ENCODE data around the gene HIRA. TPM values are rescaled to one million over a fixed set of nuclear protein-coding genes. Genes with fewer than 3 reads are reported as not detected.

The HIRA gene
- total and polyA plus RNA-seq, 9 of the 15 experiments (the other 6 are each of a cell fraction or from before 2014, with no cell fraction given) = 0.96 to 132 (median 58.4) TPM

DNA sequence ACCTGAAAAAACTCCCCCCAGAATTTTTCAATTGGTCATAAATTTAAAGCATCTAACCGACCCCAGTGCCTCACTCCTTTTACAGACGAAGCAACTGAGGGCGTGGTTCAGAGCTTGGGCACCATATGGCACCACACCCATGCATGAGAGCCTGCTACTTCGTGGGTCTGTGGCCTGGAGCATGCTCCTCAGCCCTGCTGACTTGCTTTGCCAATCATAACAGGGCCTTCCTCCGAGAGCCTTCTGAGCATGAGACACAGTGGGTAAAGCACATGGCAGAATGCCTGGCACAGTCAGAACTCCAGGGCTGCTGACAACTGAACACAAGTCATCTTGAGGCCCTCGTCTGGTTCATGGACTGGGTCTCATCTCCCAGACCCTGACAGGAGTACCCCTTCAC is 33.3 kb downstream of the HIRA start (continued):
- TF ChIP-seq MTA1 (IDR thresholded peaks at IDR 0.05; ENCODE audit: borderline replicate concordance) = no peak
- no peak for TF ChIP-seq DDX20 (tag; IDR thresholded peaks at IDR 0.05; ENCODE audit: low read depth)
- 0 out of 2 replicates have a peak, but pooled peaks have one; percentile 4 for TF ChIP-seq ZNF57 (CRISPR knock-in tag; IDR thresholded peaks at IDR 0.05)
- TF ChIP-seq, protein P1, sequence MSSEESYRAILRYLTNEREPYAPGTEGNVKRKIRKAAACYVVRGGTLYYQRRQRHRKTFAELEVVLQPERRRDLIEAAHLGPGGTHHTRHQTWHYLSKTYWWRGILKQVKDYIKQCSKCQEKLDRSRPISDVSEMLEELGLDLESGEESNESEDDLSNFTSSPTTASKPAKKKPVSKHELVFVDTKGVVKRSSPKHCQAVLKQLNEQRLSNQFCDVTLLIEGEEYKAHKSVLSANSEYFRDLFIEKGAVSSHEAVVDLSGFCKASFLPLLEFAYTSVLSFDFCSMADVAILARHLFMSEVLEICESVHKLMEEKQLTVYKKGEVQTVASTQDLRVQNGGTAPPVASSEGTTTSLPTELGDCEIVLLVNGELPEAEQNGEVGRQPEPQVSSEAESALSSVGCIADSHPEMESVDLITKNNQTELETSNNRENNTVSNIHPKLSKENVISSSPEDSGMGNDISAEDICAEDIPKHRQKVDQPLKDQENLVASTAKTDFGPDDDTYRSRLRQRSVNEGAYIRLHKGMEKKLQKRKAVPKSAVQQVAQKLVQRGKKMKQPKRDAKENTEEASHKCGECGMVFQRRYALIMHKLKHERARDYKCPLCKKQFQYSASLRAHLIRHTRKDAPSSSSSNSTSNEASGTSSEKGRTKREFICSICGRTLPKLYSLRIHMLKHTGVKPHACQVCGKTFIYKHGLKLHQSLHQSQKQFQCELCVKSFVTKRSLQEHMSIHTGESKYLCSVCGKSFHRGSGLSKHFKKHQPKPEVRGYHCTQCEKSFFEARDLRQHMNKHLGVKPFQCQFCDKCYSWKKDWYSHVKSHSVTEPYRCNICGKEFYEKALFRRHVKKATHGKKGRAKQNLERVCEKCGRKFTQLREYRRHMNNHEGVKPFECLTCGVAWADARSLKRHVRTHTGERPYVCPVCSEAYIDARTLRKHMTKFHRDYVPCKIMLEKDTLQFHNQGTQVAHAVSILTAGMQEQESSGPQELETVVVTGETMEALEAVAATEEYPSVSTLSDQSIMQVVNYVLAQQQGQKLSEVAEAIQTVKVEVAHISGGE (CRISPR knock-in tag; IDR thresholded peaks at IDR 0.05) = no peak
- TF ChIP-seq L3MBTL2 (IDR thresholded peaks at IDR 0.05) = peak; percentile 25; the same call in 1 of the 2 replicates
- no peak for TF ChIP-seq TCFL5 (CRISPR knock-in tag; conservative IDR thresholded peaks at IDR 0.05)
- no peak for TF ChIP-seq SRSF1 (IDR thresholded peaks at IDR 0.05; ENCODE audit: low read depth, low read length)
- no peak for TF ChIP-seq ADNP (tag; IDR thresholded peaks at IDR 0.05)
- TF ChIP-seq ZKSCAN8 (CRISPR knock-in tag; IDR thresholded peaks at IDR 0.05) = no peak
- no peak for TF ChIP-seq CHD2 (IDR thresholded peaks at IDR 0.05; ENCODE audit: low read depth, low read length)
- TF ChIP-seq FUS (optimal IDR thresholded peaks at IDR 0.05; ENCODE audit: low read depth, low read length) = no peak
- no peak for TF ChIP-seq ZBTB7A (IDR thresholded peaks at IDR 0.05; ENCODE audit: borderline replicate concordance, control insufficient read depth, low read depth, low read length)
- TF ChIP-seq ZNF239 (CRISPR knock-in tag; IDR thresholded peaks at IDR 0.05) = no peak
- no peak for TF ChIP-seq MED1 (CRISPR knock-in tag; IDR thresholded peaks at IDR 0.05; ENCODE audit: borderline replicate concordance)
- TF ChIP-seq TRIM28 (IDR thresholded peaks at IDR 0.05) = no peak
- TF ChIP-seq CREB1 (IDR thresholded peaks at IDR 0.05) = no peak
- TF ChIP-seq CREB1 (CRISPR knock-in tag; IDR thresholded peaks at IDR 0.05) = no peak
- no peak for TF ChIP-seq ZC3H11A (IDR thresholded peaks at IDR 0.05; ENCODE audit: low read depth, low read length)
- TF ChIP-seq ZBTB17 (CRISPR knock-in tag; IDR thresholded peaks at IDR 0.05) = 0 out of 2 replicates have a peak, but pooled peaks have one; percentile 42
- peak; percentile 27; the same call in 1 of the 2 replicates for TF ChIP-seq E2F3 (CRISPR knock-in tag; IDR thresholded peaks at IDR 0.05)
- TF ChIP-seq ETS2 (tag; IDR thresholded peaks at IDR 0.05; ENCODE audit: borderline replicate concordance, poor library complexity, severe bottlenecking) = no peak
- TF ChIP-seq, protein P2, sequence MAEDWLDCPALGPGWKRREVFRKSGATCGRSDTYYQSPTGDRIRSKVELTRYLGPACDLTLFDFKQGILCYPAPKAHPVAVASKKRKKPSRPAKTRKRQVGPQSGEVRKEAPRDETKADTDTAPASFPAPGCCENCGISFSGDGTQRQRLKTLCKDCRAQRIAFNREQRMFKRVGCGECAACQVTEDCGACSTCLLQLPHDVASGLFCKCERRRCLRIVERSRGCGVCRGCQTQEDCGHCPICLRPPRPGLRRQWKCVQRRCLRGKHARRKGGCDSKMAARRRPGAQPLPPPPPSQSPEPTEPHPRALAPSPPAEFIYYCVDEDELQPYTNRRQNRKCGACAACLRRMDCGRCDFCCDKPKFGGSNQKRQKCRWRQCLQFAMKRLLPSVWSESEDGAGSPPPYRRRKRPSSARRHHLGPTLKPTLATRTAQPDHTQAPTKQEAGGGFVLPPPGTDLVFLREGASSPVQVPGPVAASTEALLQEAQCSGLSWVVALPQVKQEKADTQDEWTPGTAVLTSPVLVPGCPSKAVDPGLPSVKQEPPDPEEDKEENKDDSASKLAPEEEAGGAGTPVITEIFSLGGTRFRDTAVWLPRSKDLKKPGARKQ (CRISPR knock-in tag; IDR thresholded peaks at IDR 0.05) = no peak
- no peak for TF ChIP-seq ILK (tag; IDR thresholded peaks at IDR 0.05; ENCODE audit: borderline replicate concordance, low read depth)
- TF ChIP-seq, protein P3, sequence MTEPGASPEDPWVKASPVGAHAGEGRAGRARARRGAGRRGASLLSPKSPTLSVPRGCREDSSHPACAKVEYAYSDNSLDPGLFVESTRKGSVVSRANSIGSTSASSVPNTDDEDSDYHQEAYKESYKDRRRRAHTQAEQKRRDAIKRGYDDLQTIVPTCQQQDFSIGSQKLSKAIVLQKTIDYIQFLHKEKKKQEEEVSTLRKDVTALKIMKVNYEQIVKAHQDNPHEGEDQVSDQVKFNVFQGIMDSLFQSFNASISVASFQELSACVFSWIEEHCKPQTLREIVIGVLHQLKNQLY (CRISPR knock-in tag; conservative IDR thresholded peaks at IDR 0.05) = no peak
- TF ChIP-seq HDGF (IDR thresholded peaks at IDR 0.05) = peak; percentile 18; the same call in 1 of the 2 replicates
